Hepatocyte (in vitro differentiated cells): Measurements from ENCODE around the gene ZFP36L1. TPM values are rescaled to one million over a fixed set of nuclear protein-coding genes. Genes with fewer than 3 reads are reported as not detected.

Experiments
- DNase-seq: peaks from one replicate; pipeline ENCODE4 v3.0.0-alpha.2; 2016; ENCODE audit warnings: low spot score
- H2AFZ ChIP-seq: fragments of 200-600 bp; sonication (generic); 2 replicates; pipeline ENCODE4 v1.6.0; 2016; ENCODE audit warnings: antibody characterized with exemption, mild to moderate bottlenecking
- H3K27ac ChIP-seq: fragments of 200-600 bp; sonication (generic); 2 replicates; pipeline ENCODE4 v1.5.1; 2016; ENCODE audit warnings: mild to moderate bottlenecking
- H3K27me3 ChIP-seq: fragments of 200-600 bp; sonication (generic); 2 replicates; pipeline ENCODE4 v1.6.1; 2016
- H3K36me3 ChIP-seq: fragments of 200-600 bp; sonication (generic); replicated peaks from 2 replicates; pipeline ENCODE4 v1.5.1; 2016; ENCODE audit warnings: low read depth; ENCODE audit not compliant: insufficient read depth
- H3K4me1 ChIP-seq: fragments of 200-600 bp; sonication (generic); 2 replicates; pipeline ENCODE4 v1.5.1; 2016; ENCODE audit warnings: mild to moderate bottlenecking, moderate library complexity; ENCODE audit not compliant: insufficient read depth
- H3K4me2 ChIP-seq: fragments of 200-600 bp; sonication (generic); 2 replicates; pipeline ENCODE4 v1.6.0; 2016
- H3K4me3 ChIP-seq: fragments of 200-600 bp; sonication (generic); 2 replicates; pipeline ENCODE4 v1.5.1; 2016; ENCODE audit warnings: mild to moderate bottlenecking
- H3K79me2 ChIP-seq: fragments of 200-600 bp; sonication (generic); 2 replicates; pipeline ENCODE4 v1.6.0; 2017; ENCODE audit warnings: mild to moderate bottlenecking
- H3K9me2 ChIP-seq: fragments of 200-600 bp; sonication (generic); replicated peaks from 2 replicates; pipeline ENCODE4 v1.6.0; 2017; ENCODE audit warnings: mild to moderate bottlenecking; ENCODE audit not compliant: insufficient read depth
- H3K9me3 ChIP-seq: fragments of 200-600 bp; sonication (generic); 2 replicates; pipeline ENCODE4 v1.5.1; 2016; ENCODE audit warnings: low read depth, mild to moderate bottlenecking
- H4K20me1 ChIP-seq: fragments of 200-600 bp; sonication (generic); 2 replicates; pipeline ENCODE4 v1.6.0; 2016; ENCODE audit warnings: mild to moderate bottlenecking; ENCODE audit not compliant: insufficient read depth, poor library complexity, severe bottlenecking
- CTCF ChIP-seq: fragments of 200-600 bp; sonication (generic); IDR thresholded peaks from 2 replicates; pipeline ENCODE4 v1.5.1; 2016; ENCODE audit warnings: antibody characterized with exemption, mild to moderate bottlenecking; ENCODE audit not compliant: poor library complexity
- EZH2 ChIP-seq: fragments of 200-600 bp; sonication (generic); IDR thresholded peaks from 2 replicates; pipeline ENCODE4 v1.6.1; 2016; ENCODE audit warnings: antibody characterized with exemption, mild to moderate bottlenecking, borderline replicate concordance
- EZH2phosphoT487 ChIP-seq: fragments of 200-600 bp; sonication (generic); IDR thresholded peaks from one replicate; pipeline ENCODE4 v1.6.1; 2018; ENCODE audit warnings: antibody characterized with exemption, mild to moderate bottlenecking, low read depth, moderate library complexity; ENCODE audit not compliant: unreplicated experiment, severe bottlenecking
- WGBS: methylation state at CpG from one replicate; pipeline ENCODE4 v1.1.6; 2016; ENCODE audit warnings: low lambda C conversion rate; ENCODE audit errors: missing lambda C conversion rate; 5-methylcytosine and 5-hydroxymethylcytosine counted together
- polyA plus RNA-seq: library from polyadenylated mRNA; unstranded; fragments of >200 nt; fragmentation: Nextera tagmentation; extraction: Ambion mirVana; gene quantifications from 2 replicates; pipeline ENCODE4 v1.2.1, GENCODE V29; 2016
- total RNA-seq: library from RNA; depleted of rRNA; stranded (reverse); fragments of >200 nt; gene quantifications from 2 replicates; pipeline ENCODE4 v1.2.3, GENCODE V29; 2014

ZFP36L1 gene
- total and polyA plus RNA-seq, 2 experiments from 2014 or later = 101 to 404 TPM

GRCh38 chr14:68840454-68840853 is 47.6 kb upstream of the ZFP36L1 start:
- no peaks in the 10 kb centered on the region for H3K27me3 ChIP-seq
- H3K27ac ChIP-seq = no peak overlapping the region
- H3K9me2 ChIP-seq = no peaks in the 10 kb centered on the region
- no peak overlapping the region for H3K4me3 ChIP-seq
- H2AFZ ChIP-seq = no peak overlapping the region
- peaks cover 7% of the 10 kb centered on the region for H3K9me3 ChIP-seq
- H3K36me3 ChIP-seq = no peaks in the 10 kb centered on the region
- TF ChIP-seq EZH2phosphoT487 (no peak), EZH2 (no peak), CTCF (no peak)
- no peak overlapping the region for H3K4me2 ChIP-seq
- no peaks in the 10 kb centered on the region for H4K20me1 ChIP-seq
- 95% methylated on average over 2 of the region's 2 CpGs for WGBS
- DNase-seq = no peak
- no peaks in the 10 kb centered on the region for H3K79me2 ChIP-seq
- no peaks in the 10 kb centered on the region for H3K4me1 ChIP-seq

- Histone ChIP-seq H3K9me3 (peaks cover 7% of the 10 kb centered on the region), H3K79me2 (no peaks in the 10 kb centered on the region), H3K27me3 (no peaks in the 10 kb centered on the region), H3K4me2 (no peak overlapping the region), H3K4me3 (no peak overlapping the region), H3K27ac (no peak overlapping the region), H3K36me3 (no peaks in the 10 kb centered on the region), H2AFZ (no peak overlapping the region), H3K9me2 (no peaks in the 10 kb centered on the region), H3K4me1 (no peaks in the 10 kb centered on the region), H4K20me1 (no peaks in the 10 kb centered on the region)
- WGBS = 88% methylated on average over 1 of the region's 1 CpG
- no peak for DNase-seq
- TF ChIP-seq CTCF (no peak), EZH2phosphoT487 (no peak), EZH2 (no peak)
These were observed 43.2 kb upstream of the ZFP36L1 start for GRCh38 chr14:68836082-68836481.

GRCh38 chr14:68834816-68835215 is 41.9 kb upstream of the ZFP36L1 start:
- no peak for TF ChIP-seq EZH2phosphoT487
- TF ChIP-seq EZH2 = no peak
- TF ChIP-seq CTCF = no peak

DNA sequence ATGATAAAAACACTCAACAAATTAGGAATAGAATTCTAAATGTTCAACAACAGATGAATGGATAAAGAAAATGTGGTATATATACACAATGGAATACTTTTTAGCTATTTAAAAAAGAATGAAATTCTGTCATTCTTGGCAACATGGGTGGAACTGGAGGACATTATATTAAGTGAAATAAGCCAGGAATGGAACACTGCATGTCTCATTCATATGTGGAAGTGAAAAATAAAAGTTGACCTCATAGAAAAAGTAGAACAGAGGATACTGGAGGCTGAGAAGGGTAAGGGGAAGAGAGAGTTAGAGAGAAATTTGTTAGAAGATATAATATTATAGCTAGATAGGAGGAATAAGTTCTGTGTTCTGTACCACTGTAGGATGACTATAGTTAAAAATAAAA is 35.8 kb upstream of the ZFP36L1 start:
- DNase-seq = no peak
- H3K79me2 ChIP-seq = no peaks in the 10 kb centered on the region

More at GRCh38 chr14:68834816-68835215, 41.9 kb upstream of the ZFP36L1 start:
- H3K9me2 ChIP-seq = no peaks in the 10 kb centered on the region
- H3K79me2 ChIP-seq = no peaks in the 10 kb centered on the region
- no peak for DNase-seq
- H3K27ac ChIP-seq = no peak overlapping the region
- H3K4me1 ChIP-seq = no peaks in the 10 kb centered on the region
- H2AFZ ChIP-seq = no peak overlapping the region
- H3K27me3 ChIP-seq = no peaks in the 10 kb centered on the region
- H3K4me2 ChIP-seq = no peak overlapping the region
- no peaks in the 10 kb centered on the region for H4K20me1 ChIP-seq
- no peak overlapping the region for H3K4me3 ChIP-seq
- WGBS = 81% methylated on average over 6 of the region's 6 CpGs
- no peaks in the 10 kb centered on the region for H3K36me3 ChIP-seq
- peaks cover 7% of the 10 kb centered on the region for H3K9me3 ChIP-seq

More for the DNA sequence above, 35.8 kb upstream of the ZFP36L1 start:
- Histone ChIP-seq H3K4me1 (peaks cover 5% of the 10 kb centered on the region), H3K9me2 (no peaks in the 10 kb centered on the region), H3K9me3 (no peaks in the 10 kb centered on the region), H3K27ac (no peak overlapping the region), H3K4me3 (no peak overlapping the region), H4K20me1 (no peaks in the 10 kb centered on the region), H2AFZ (no peak overlapping the region), H3K36me3 (no peaks in the 10 kb centered on the region), H3K27me3 (no peaks in the 10 kb centered on the region), H3K4me2 (no peak overlapping the region)
- TF ChIP-seq EZH2 = no peak
- no peak for TF ChIP-seq EZH2phosphoT487
- TF ChIP-seq CTCF = no peak
